IMR-90 (cell line): ENCODE results near the gene PROCR. TPM values are rescaled to one million over a fixed set of nuclear protein-coding genes. Genes with fewer than 3 reads are reported as not detected.

Experiments
- ATAC-seq: fragments of 200-7000 bp; cut with Tn5 transposase; 2 replicates; pipeline ENCODE4 v1.9.1; 2020; ENCODE audit warnings: low read depth, mild to moderate bottlenecking, moderate library complexity
- BruUV-seq: library from RNA; stranded (reverse); fragments of 400-500 nt; replicated peaks from 2 replicates; lab custom pipeline; 2021; lab: Mats Ljungman, UMichigan
- CTCF ChIA-PET: fragments of 300-600 bp; formaldehyde crosslinking; extraction: SDS; loops from one replicate; lab custom pipeline; 2021; ENCODE audit warnings: antibody characterized with exemption; lab: Yijun Ruan, JAX
- POLR2A ChIA-PET: fragments of 300-600 bp; sonication (Branson Sonifier 250); formaldehyde crosslinking; loops from one replicate; lab custom pipeline; 2022; ENCODE audit warnings: antibody characterized with exemption; ENCODE audit not compliant: unreplicated experiment; lab: Charles Lee
- DNase-seq: peaks from one replicate; pipeline ENCODE4 v3.0.0; 2013
- H2AFZ ChIP-seq: replicated peaks from 2 replicates; pipeline ENCODE3; 2013; ENCODE audit warnings: low read length, mild to moderate bottlenecking; ENCODE audit not compliant: poor library complexity
- H2AK5ac ChIP-seq: 2 replicates; pipeline ENCODE4 v1.6.1; 2013; ENCODE audit warnings: low read depth, low read length, inconsistent platforms
- H2AK9ac ChIP-seq: replicated peaks from 2 replicates; pipeline ENCODE3; 2013; ENCODE audit warnings: mild to moderate bottlenecking, low read depth, low read length, moderate library complexity; ENCODE audit not compliant: poor library complexity
- H2BK120ac ChIP-seq: 2 replicates; pipeline ENCODE4 v1.6.1; 2013; ENCODE audit warnings: low read depth, low read length, inconsistent platforms
- H2BK15ac ChIP-seq: 3 replicates; pipeline ENCODE4 v1.6.1; 2013; ENCODE audit warnings: low read depth, low read length, inconsistent platforms
- H2BK20ac ChIP-seq: 2 replicates; pipeline ENCODE4 v1.6.1; 2013; ENCODE audit warnings: low read depth, mild to moderate bottlenecking, inconsistent platforms, low read length, moderate library complexity
- H2BK5ac ChIP-seq: 2 replicates; pipeline ENCODE4 v1.6.1; 2013; ENCODE audit warnings: mild to moderate bottlenecking, low read depth, low read length, inconsistent platforms; ENCODE audit not compliant: poor library complexity, severe bottlenecking
- H3K14ac ChIP-seq: replicated peaks from 2 replicates; pipeline ENCODE4 v1.6.1; 2013; ENCODE audit warnings: low read depth, low read length, inconsistent platforms
- H3K18ac ChIP-seq: 2 replicates; pipeline ENCODE4 v1.6.1; 2013; ENCODE audit warnings: low read depth, low read length, control low read depth
- H3K23ac ChIP-seq: 2 replicates; pipeline ENCODE4 v1.6.1; 2013; ENCODE audit warnings: low read depth, low read length, inconsistent platforms
- H3K27ac ChIP-seq: 2 replicates; pipeline ENCODE4 v1.5.1; 2013; ENCODE audit warnings: mild to moderate bottlenecking, control low read depth, low read length; ENCODE audit not compliant: insufficient read depth
- H3K27me3 ChIP-seq: 2 replicates; pipeline ENCODE4 v1.6.1; 2013; ENCODE audit warnings: low read length; ENCODE audit not compliant: control insufficient read depth, insufficient read depth
- H3K36me3 ChIP-seq: 2 replicates; pipeline ENCODE4 v1.6.1; 2013; ENCODE audit warnings: low read length, mixed read lengths; ENCODE audit not compliant: control insufficient read depth, insufficient read depth
- H3K4ac ChIP-seq: 2 replicates; pipeline ENCODE4 v1.6.1; 2013; ENCODE audit warnings: low read depth, low read length, inconsistent platforms
- H3K4me1 ChIP-seq: 2 replicates; pipeline ENCODE4 v1.6.1; 2013; ENCODE audit warnings: low read length, mixed read lengths; ENCODE audit not compliant: control insufficient read depth, insufficient read depth
- H3K4me2 ChIP-seq: 2 replicates; pipeline ENCODE4 v1.6.1; 2013; ENCODE audit warnings: low read depth, mild to moderate bottlenecking, control low read depth, low read length, moderate library complexity
- H3K4me3 ChIP-seq: 2 replicates; pipeline ENCODE4 v1.5.1; 2013; ENCODE audit warnings: low read depth, mild to moderate bottlenecking, control low read depth, low read length, moderate library complexity; ENCODE audit not compliant: insufficient read depth
- H3K56ac ChIP-seq: 2 replicates; pipeline ENCODE4 v1.6.1; 2013; ENCODE audit warnings: low read length, inconsistent platforms; ENCODE audit not compliant: insufficient read depth; ENCODE audit errors: extremely low read depth
- H3K79me1 ChIP-seq, 2 experiments: 2 replicates each; pipeline ENCODE4 v1.6.1; 2013; ENCODE audit warnings: low read length in 2 of 2, inconsistent platforms in 1 of 2, low read depth in 1 of 2
- H3K9ac ChIP-seq: 2 replicates; pipeline ENCODE4 v1.6.1; 2013; ENCODE audit warnings: low read depth, low read length, control low read depth
- H3K9me1 ChIP-seq: 2 replicates; pipeline ENCODE4 v1.6.1; 2013; ENCODE audit warnings: low read length, inconsistent platforms; ENCODE audit not compliant: insufficient read depth
- H3K9me3 ChIP-seq: 2 replicates; pipeline ENCODE4 v1.6.1; 2013; ENCODE audit warnings: low read length; ENCODE audit not compliant: control insufficient read depth, insufficient read depth
- H4K20me1 ChIP-seq: 2 replicates; pipeline ENCODE4 v1.6.1; 2013; ENCODE audit warnings: low read length, inconsistent platforms; ENCODE audit not compliant: insufficient read depth
- H4K5ac ChIP-seq: 2 replicates; pipeline ENCODE4 v1.6.1; 2013; ENCODE audit warnings: mild to moderate bottlenecking, low read depth, low read length, control low read depth
- H4K8ac ChIP-seq, 2 experiments: 2 replicates each; pipeline ENCODE4 v1.6.1; 2013; ENCODE audit warnings: low read depth in 2 of 2, low read length in 2 of 2, control low read depth in 1 of 2, inconsistent platforms in 1 of 2
- H4K91ac ChIP-seq: 2 replicates; pipeline ENCODE4 v1.6.1; 2013; ENCODE audit warnings: low read depth, low read length, inconsistent platforms; ENCODE audit not compliant: insufficient read depth
- BHLHE40 ChIP-seq: fragments of 150-350 bp; IDR thresholded peaks from 2 replicates; pipeline ENCODE4 v1.6.1; 2016; ENCODE audit warnings: mild to moderate bottlenecking, low read depth, low read length
- CEBPB ChIP-seq: IDR thresholded peaks from 2 replicates; pipeline ENCODE4 v1.6.1; 2012; ENCODE audit warnings: low read depth, low read length, improper control_type of control experiment
- CHD1 ChIP-seq: IDR thresholded peaks from 2 replicates; pipeline ENCODE4 v1.6.1; 2012; ENCODE audit warnings: low read depth, low read length, improper control_type of control experiment
- CTCF ChIP-seq: conservative IDR thresholded peaks from 2 replicates; pipeline ENCODE4 v1.5.1; 2012; ENCODE audit warnings: mild to moderate bottlenecking, low read depth, low read length, improper control_type of control experiment
- ELK1 ChIP-seq: fragments of 150-350 bp; IDR thresholded peaks from 2 replicates; pipeline ENCODE4 v1.6.1; 2016; ENCODE audit warnings: low read depth, mild to moderate bottlenecking, low read length, moderate library complexity, borderline replicate concordance
- FOS ChIP-seq: fragments of 150-350 bp; IDR thresholded peaks from 2 replicates; pipeline ENCODE4 v1.6.1; 2016; ENCODE audit warnings: low read depth, low read length
- MAFK ChIP-seq: IDR thresholded peaks from 2 replicates; pipeline ENCODE4 v1.6.1; 2012; ENCODE audit warnings: low read depth, low read length, improper control_type of control experiment
- MAZ ChIP-seq: IDR thresholded peaks from 2 replicates; pipeline ENCODE4 v1.6.1; 2012; ENCODE audit warnings: low read depth, mild to moderate bottlenecking, low read length, improper control_type of control experiment, moderate library complexity, borderline replicate concordance
- MXI1 ChIP-seq: IDR thresholded peaks from 2 replicates; pipeline ENCODE4 v1.6.1; 2012; ENCODE audit warnings: low read depth, mild to moderate bottlenecking, low read length, moderate library complexity, borderline replicate concordance
- NFE2L2 ChIP-seq: fragments of 150-350 bp; IDR thresholded peaks from 2 replicates; pipeline ENCODE4 v1.6.1; 2016; ENCODE audit warnings: low read depth, mild to moderate bottlenecking, low read length
- POLR2A ChIP-seq: IDR thresholded peaks from 2 replicates; pipeline ENCODE4 v1.6.1; 2012; ENCODE audit warnings: mild to moderate bottlenecking, low read depth, low read length
- RAD21 ChIP-seq: IDR thresholded peaks from 2 replicates; pipeline ENCODE4 v1.6.1; 2012; ENCODE audit warnings: low read length, improper control_type of control experiment
- RFX5 ChIP-seq: IDR thresholded peaks from 2 replicates; pipeline ENCODE4 v1.8.0; 2012; ENCODE audit warnings: low read depth, mild to moderate bottlenecking, low read length, moderate library complexity
- SMC3 ChIP-seq: fragments of 150-350 bp; IDR thresholded peaks from 2 replicates; pipeline ENCODE4 v1.6.1; 2016; ENCODE audit warnings: low read depth, mild to moderate bottlenecking, antibody characterized with exemption, low read length, moderate library complexity
- USF2 ChIP-seq: fragments of 150-350 bp; IDR thresholded peaks from 2 replicates; pipeline ENCODE4 v1.6.1; 2017; ENCODE audit warnings: mild to moderate bottlenecking, antibody characterized with exemption, low read length, low read depth
- WGBS, 2 experiments: methylation state at CpG; one replicate each; pipeline versions ENCODE4 v1.1.5 to v1.1.7; 2013; ENCODE audit warnings: missing lambda C conversion rate in 2 of 2; ENCODE audit not compliant: insufficient read length in 1 of 2; ENCODE audit errors: extremely low coverage in 2 of 2; 5-methylcytosine and 5-hydroxymethylcytosine counted together
- dilution Hi-C: fragments of 300-500 bp; cut with HindIII; formaldehyde crosslinking; loops from one replicate; pipeline ENCODE4 v1.14.3; 2018; ENCODE audit warnings: low sequenced_read_pairs; ENCODE audit not compliant: unreplicated experiment
- in situ Hi-C: fragments of 300-500 bp; cut with MboI; formaldehyde crosslinking; loops from 3 replicates; pipeline ENCODE4 v1.14.3; 2019; ENCODE audit warnings: low sequenced_read_pairs, inconsistent platforms, mixed read lengths
- intact Hi-C: fragments of 100-400 bp; cut with micrococcal nuclease; formaldehyde crosslinking; loops from 2 replicates; pipeline ENCODE4 v1.10.0; 2022
- polyA plus RNA-seq, 3 experiments: library from polyadenylated mRNA; depleted of rRNA; stranded (reverse); fragments of >200 nt; gene quantifications; 2 replicates each; pipeline ENCODE4 v1.2.3, GENCODE V29; 2012; ENCODE audit warnings: low replicate concordance in 1 of 3
- total RNA-seq: library from RNA; depleted of rRNA; stranded (reverse); fragments of >200 nt; gene quantifications from 2 replicates; pipeline ENCODE4 v1.2.3, GENCODE V29; 2012

PROCR gene
- total and polyA plus RNA-seq, 2 of the 4 experiments (the other 2 are of a cell fraction), result 36.4 to 41.9 TPM

- no peak overlapping the region for H3K4me3 ChIP-seq
- no CpG with 5 or more reads among the region's 6 CpGs for WGBS, 2 experiments
- H4K91ac ChIP-seq, result no peak overlapping the region
- no peak overlapping the region for H2BK20ac ChIP-seq
- peaks cover 5% of the 10 kb centered on the region; the same call in 1 of the 2 replicates for H3K4me1 ChIP-seq
- H3K56ac ChIP-seq, result no peak overlapping the region
- no peaks in the 10 kb centered on the region for H3K9me3 ChIP-seq
- H2AK5ac ChIP-seq, result no peak overlapping the region
- no peak overlapping the region for H2BK120ac ChIP-seq
- H2AK9ac ChIP-seq, result no peak overlapping the region
- ChIA-PET POLR2A (no interaction called here), CTCF (no interaction called here)
- in situ Hi-C loops (no loop called here), dilution Hi-C loops (no loop called here), intact Hi-C loops (no loop called here)
- peaks cover 4 to 10% of the 10 kb centered on the region in 2 experiments for H3K79me1 ChIP-seq
- H4K20me1 ChIP-seq, result no peaks in the 10 kb centered on the region
- H3K23ac ChIP-seq, result no peak overlapping the region
- H2BK5ac ChIP-seq, result no peak overlapping the region
- DNase-seq, result no peak
- no peaks in the 10 kb centered on the region for H3K27me3 ChIP-seq
- H2AFZ ChIP-seq, result no peak overlapping the region
- no peak overlapping the region for H4K5ac ChIP-seq
- ATAC-seq, result no peak
- H3K36me3 ChIP-seq, result no peaks in the 10 kb centered on the region
- BruUV-seq, result no TSS peak
- H3K9ac ChIP-seq, result no peak overlapping the region
- no peak overlapping the region for H2BK15ac ChIP-seq
- H3K18ac ChIP-seq, result no peak overlapping the region; the same call in 1 of the 2 replicates
- H3K27ac ChIP-seq, result no peak overlapping the region
- no peak overlapping the region for H4K8ac ChIP-seq
- no peak for TF ChIP-seq MXI1
- no peak for TF ChIP-seq RAD21
- no peak for TF ChIP-seq MAFK
- no peak for TF ChIP-seq CTCF
- TF ChIP-seq FOS, result no peak
- no peak for TF ChIP-seq SMC3
- no peak for TF ChIP-seq CHD1
- TF ChIP-seq ELK1, result no peak
- no peak for TF ChIP-seq NFE2L2
- no peak for TF ChIP-seq MAZ
- no peak for TF ChIP-seq CEBPB
- TF ChIP-seq RFX5, result no peak
- no peak for TF ChIP-seq USF2
- no peak for TF ChIP-seq BHLHE40
- no peak for TF ChIP-seq POLR2A
- H3K4ac ChIP-seq, result no peak overlapping the region
- no peak overlapping the region for H3K4me2 ChIP-seq
- no peaks in the 10 kb centered on the region for H3K9me1 ChIP-seq
- H3K14ac ChIP-seq, result no peak overlapping the region
Observed at GRCh38 chr20:35150846-35151579, 20.9 kb upstream of the PROCR start.
